OCI-LY1 (cell line): ENCODE data around the gene SLC17A3.

Experiments
- CTCF ChIP-seq: fragments of 200-600 bp; sonication (generic), shearing (Covaris generic); IDR thresholded peaks from 2 replicates; pipeline ENCODE4 v1.5.1; 2017; ENCODE audit warnings: mild to moderate bottlenecking, antibody characterized with exemption, low read length, moderate library complexity, mixed read lengths
- EZH2 ChIP-seq: fragments of 200-600 bp; sonication (generic), shearing (Covaris generic); IDR thresholded peaks from 2 replicates; pipeline ENCODE4 v1.8.0; 2017; ENCODE audit warnings: borderline replicate concordance, mixed run types, mild to moderate bottlenecking, antibody characterized with exemption, low read length, moderate library complexity, mixed read lengths

GRCh38 chr6:25903467-25904099 is 29.5 kb upstream of the SLC17A3 start:
- TF ChIP-seq EZH2 (no peak), CTCF (no peak)
